ENCODE measurements around the gene CCR1. TPM values are rescaled to one million over a fixed set of nuclear protein-coding genes. Genes with fewer than 3 reads are reported as not detected.
"Not testable (repeated sequence)": the region's sequence is repeated elsewhere in the genome, so short reads cannot be mapped to it uniquely, and the experiment has no call there.

The CCR1 gene
- total RNA-seq, 2 experiments from 2014 or later = not detected

- no peak overlapping the region for H3K27ac ChIP-seq (ENCODE audit: low read depth, low read length, poor library complexity, severe bottlenecking)
- no peaks in the 10 kb centered on the region for H3K9me3 ChIP-seq (ENCODE audit: low read length)
- ChIA-PET CTCF (ENCODE audit: unreplicated experiment) (no interaction called here), POLR2A (no interaction called here)
- intact Hi-C loops (cut with micrococcal nuclease; ENCODE audit: unreplicated experiment) = no loop called here
- DNase-seq (ENCODE audit: low spot score) = no peak
- no TSS peak for BruUV-seq (replicated peaks)
- TF ChIP-seq CTCF (conservative IDR thresholded peaks at IDR 0.05; ENCODE audit: low read length) (no peak), EZH2phosphoT487 (IDR thresholded peaks at IDR 0.05; ENCODE audit: borderline replicate concordance, low read depth, low read length) (no peak)
- no peaks in the 10 kb centered on the region for H3K79me2 ChIP-seq (ENCODE audit: insufficient read depth, low read depth, low read length)
- H3K9me2 ChIP-seq (ENCODE audit: insufficient read depth, low read length) = no peaks in the 10 kb centered on the region
- no peaks in the 10 kb centered on the region for H3K36me3 ChIP-seq (ENCODE audit: insufficient read depth, low read length)
- no peak overlapping the region for H3K4me2 ChIP-seq (ENCODE audit: low read length)
- H2AFZ ChIP-seq (ENCODE audit: low read length) = no peak overlapping the region
- no peaks in the 10 kb centered on the region for H4K20me1 ChIP-seq (ENCODE audit: insufficient read depth, low read length)
- H3K4me1 ChIP-seq (ENCODE audit: insufficient read depth, low read length, poor library complexity, severe bottlenecking) = no peaks in the 10 kb centered on the region
- H3K4me3 ChIP-seq (ENCODE audit: low read depth, low read length, poor library complexity, severe bottlenecking) = no peak overlapping the region
Observed at GRCh38 chr3:46163556-46164041, 44.5 kb downstream of the CCR1 start.

GRCh38 chr3:46162975-46163555 is 45.0 kb downstream of the CCR1 start:
- no peak overlapping the region for H3K27ac ChIP-seq (ENCODE audit: low read depth, low read length, poor library complexity, severe bottlenecking)
- intact Hi-C loops (cut with micrococcal nuclease; ENCODE audit: unreplicated experiment) = no loop called here
- H2AFZ ChIP-seq (ENCODE audit: low read length) = no peak overlapping the region
- no peak overlapping the region for H3K4me3 ChIP-seq (ENCODE audit: low read depth, low read length, poor library complexity, severe bottlenecking)
- CTCF ChIA-PET (ENCODE audit: unreplicated experiment) = no interaction called here
- POLR2A ChIA-PET = no interaction called here
- TF ChIP-seq CTCF (conservative IDR thresholded peaks at IDR 0.05; ENCODE audit: low read length) (no peak), EZH2phosphoT487 (IDR thresholded peaks at IDR 0.05; ENCODE audit: borderline replicate concordance, low read depth, low read length) (no peak)
- no peaks in the 10 kb centered on the region for H3K9me2 ChIP-seq (ENCODE audit: insufficient read depth, low read length)
- no peaks in the 10 kb centered on the region for H3K4me1 ChIP-seq (ENCODE audit: insufficient read depth, low read length, poor library complexity, severe bottlenecking)
- no peaks in the 10 kb centered on the region for H4K20me1 ChIP-seq (ENCODE audit: insufficient read depth, low read length)
- H3K36me3 ChIP-seq (ENCODE audit: insufficient read depth, low read length) = no peaks in the 10 kb centered on the region
- no peak overlapping the region for H3K4me2 ChIP-seq (ENCODE audit: low read length)
- H3K79me2 ChIP-seq (ENCODE audit: insufficient read depth, low read depth, low read length) = no peaks in the 10 kb centered on the region
- BruUV-seq (replicated peaks) = no TSS peak
- H3K9me3 ChIP-seq (ENCODE audit: low read length) = no peaks in the 10 kb centered on the region
- no peak for DNase-seq (ENCODE audit: low spot score)

DNA sequence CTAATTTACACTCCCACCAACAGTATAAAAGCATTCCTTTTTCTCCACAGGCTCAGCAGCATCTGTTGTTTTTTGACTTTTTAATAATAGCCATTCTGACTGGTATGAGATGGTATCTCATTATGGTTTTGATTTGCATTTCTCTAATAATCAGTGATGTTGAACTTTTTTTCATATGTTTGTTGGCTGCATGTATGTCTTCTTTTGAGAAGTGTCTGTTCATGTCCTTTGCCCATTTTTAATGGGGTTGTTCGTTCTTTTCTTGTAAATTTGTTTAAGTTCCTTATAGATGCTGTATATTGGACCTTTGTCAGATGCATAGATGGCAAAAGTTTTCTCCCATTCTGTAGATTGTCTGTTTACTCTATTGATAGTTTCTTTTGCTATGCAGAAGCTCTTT is 50.4 kb downstream of the CCR1 start:
- POLR2A ChIA-PET; intact Hi-C loops (cut with micrococcal nuclease; ENCODE audit: unreplicated experiment): not testable (repeated sequence)

More for the DNA sequence above, 50.4 kb downstream of the CCR1 start:
- H4K20me1 ChIP-seq (ENCODE audit: insufficient read depth, low read length); H2AFZ ChIP-seq (ENCODE audit: low read length); H3K9me2 ChIP-seq (ENCODE audit: insufficient read depth, low read length); H3K36me3 ChIP-seq (ENCODE audit: insufficient read depth, low read length); H3K4me2 ChIP-seq (ENCODE audit: low read length); H3K4me1 ChIP-seq (ENCODE audit: insufficient read depth, low read length, poor library complexity, severe bottlenecking); H3K9me3 ChIP-seq (ENCODE audit: low read length); BruUV-seq (replicated peaks); H3K27ac ChIP-seq (ENCODE audit: low read depth, low read length, poor library complexity, severe bottlenecking); CTCF ChIA-PET (ENCODE audit: unreplicated experiment); H3K4me3 ChIP-seq (ENCODE audit: low read depth, low read length, poor library complexity, severe bottlenecking); DNase-seq (ENCODE audit: low spot score); H3K79me2 ChIP-seq (ENCODE audit: insufficient read depth, low read depth, low read length): not testable (repeated sequence)
